Endodermal cell (in vitro differentiated cells): ENCODE measurements around the gene NEK3. TPM values are rescaled to one million over a fixed set of nuclear protein-coding genes. Genes with fewer than 3 reads are reported as not detected.

Source experiments
- DNase-seq: peaks from one replicate; pipeline ENCODE4 v3.0.0-alpha.2; 2017
- H3K27ac ChIP-seq: 2 replicates; pipeline ENCODE4 v1.5.1; 2013; ENCODE audit warnings: mild to moderate bottlenecking, low read depth, low read length, moderate library complexity
- H3K27me3 ChIP-seq: 2 replicates; pipeline ENCODE4 v1.6.1; 2013; ENCODE audit warnings: mild to moderate bottlenecking, low read length, moderate library complexity; ENCODE audit not compliant: insufficient read depth, control insufficient read depth, poor library complexity, severe bottlenecking
- H3K36me3 ChIP-seq: 2 replicates; pipeline ENCODE4 v1.7.0; 2013; ENCODE audit warnings: mild to moderate bottlenecking, low read length, moderate library complexity; ENCODE audit not compliant: control insufficient read depth, insufficient read depth
- H3K4me1 ChIP-seq: one replicate; pipeline ENCODE4 v1.7.0; 2013; ENCODE audit warnings: low read length; ENCODE audit not compliant: control insufficient read depth, insufficient read depth
- H3K4me3 ChIP-seq: 2 replicates; pipeline ENCODE4 v1.5.1; 2013; ENCODE audit warnings: mild to moderate bottlenecking, low read length, moderate library complexity
- H3K9ac ChIP-seq: 2 replicates; pipeline ENCODE4 v1.6.1; 2013; ENCODE audit warnings: mild to moderate bottlenecking, low read length, moderate library complexity; ENCODE audit not compliant: poor library complexity, severe bottlenecking; ENCODE audit errors: extremely low read depth
- H3K9me3 ChIP-seq: 2 replicates; pipeline ENCODE4 v1.6.1; 2013; ENCODE audit warnings: mild to moderate bottlenecking, low read length, moderate library complexity; ENCODE audit not compliant: control insufficient read depth
- H3K27ac Mint-ChIP-seq: 2 replicates; pipeline ENCODE4 v1.8.0; 2020; ENCODE audit warnings: mixed read lengths
- H3K27me3 Mint-ChIP-seq: 2 replicates; pipeline ENCODE4 v1.8.0; 2021; ENCODE audit warnings: mild to moderate bottlenecking, mixed read lengths; ENCODE audit not compliant: insufficient read depth
- H3K36me3 Mint-ChIP-seq: 2 replicates; pipeline ENCODE4 v1.8.0; 2020; ENCODE audit warnings: low read depth, mixed read lengths
- H3K4me1 Mint-ChIP-seq: 2 replicates; pipeline ENCODE4 v1.8.0; 2020; ENCODE audit warnings: mixed read lengths
- H3K4me3 Mint-ChIP-seq: 2 replicates; pipeline ENCODE4 v1.8.0; 2020; ENCODE audit warnings: mild to moderate bottlenecking, moderate library complexity, mixed read lengths
- H3K9me3 Mint-ChIP-seq: 2 replicates; pipeline ENCODE4 v1.8.0; 2020; ENCODE audit warnings: mild to moderate bottlenecking, mixed read lengths
- CTCF ChIP-seq: fragments of 200-600 bp; sonication (generic); conservative IDR thresholded peaks from 2 replicates; pipeline ENCODE4 v1.5.0; 2021; ENCODE audit warnings: antibody characterized with exemption, mild to moderate bottlenecking
- WGBS, 2 experiments: methylation state at CpG; one replicate each; pipeline versions ENCODE4 v1.1.5 to v1.1.7; 2013; ENCODE audit warnings: missing lambda C conversion rate in 2 of 2, mixed read lengths in 1 of 2; ENCODE audit not compliant: insufficient coverage in 1 of 2, insufficient read length in 1 of 2; 5-methylcytosine and 5-hydroxymethylcytosine counted together
- total RNA-seq, 2 donors: library from RNA; stranded (reverse); fragmentation: NEBNext Ultra II Directional in 1 of 2; extraction: Animal tissue kit (Norgen Biotek cat#: 25700) in 1 of 2; gene quantifications; 2 replicates in 1 of 2; 3 replicates in 1 of 2; pipeline ENCODE4 v1.2.1, GENCODE V29; 2021

NEK3 gene
- total RNA-seq, 2 donors from 2014 or later, result 30.7 to 48.8 TPM

DNA sequence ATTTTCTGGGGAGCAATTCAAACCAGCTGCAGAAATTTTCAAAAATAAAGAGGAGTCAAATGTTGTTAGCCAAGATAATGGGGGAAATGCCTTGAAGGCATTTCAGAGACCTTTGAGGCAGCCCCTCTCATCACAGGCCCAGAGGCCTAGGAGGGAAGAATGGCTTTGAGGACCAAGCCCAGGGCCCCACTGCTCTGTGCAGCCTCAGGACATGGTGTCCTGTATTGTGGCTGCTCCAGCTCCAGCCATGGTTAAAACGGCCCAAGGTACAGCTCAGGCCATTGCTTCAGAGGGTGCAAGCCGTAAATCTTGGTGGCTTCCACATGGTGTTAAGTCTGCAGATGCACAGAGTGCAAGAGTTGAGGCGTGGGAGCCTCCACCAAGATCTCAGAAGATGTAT is 62.6 kb downstream of the NEK3 start:
- Histone ChIP-seq H3K9ac (no peak overlapping the region), H3K4me1 (no peaks in the 10 kb centered on the region), H3K36me3 (no peaks in the 10 kb centered on the region), H3K4me3 (no peak overlapping the region), H3K27me3 (no peaks in the 10 kb centered on the region), H3K27ac (no peak overlapping the region), H3K9me3 (peaks cover 13% of the 10 kb centered on the region)
- no peak overlapping the region for H3K27ac Mint-ChIP-seq
- WGBS, 2 experiments, result 90 to 96% methylated on average over 3 of the region's 3 CpGs
- peaks cover 14% of the 10 kb centered on the region for H3K9me3 Mint-ChIP-seq
- no peak for TF ChIP-seq CTCF
- H3K27me3 Mint-ChIP-seq, result peaks cover 4% of the 10 kb centered on the region
- DNase-seq, result no peak
- H3K36me3 Mint-ChIP-seq, result no peaks in the 10 kb centered on the region
- no peak overlapping the region for H3K4me3 Mint-ChIP-seq
- peaks cover 7% of the 10 kb centered on the region for H3K4me1 Mint-ChIP-seq

GRCh38 chr13:52096062-52096461 is 63.3 kb downstream of the NEK3 start:
- H3K36me3 ChIP-seq, result no peaks in the 10 kb centered on the region
- H3K27ac ChIP-seq, result no peak overlapping the region
- H3K27me3 Mint-ChIP-seq, result peaks cover 8% of the 10 kb centered on the region
- H3K9me3 ChIP-seq, result peaks cover 13% of the 10 kb centered on the region
- TF ChIP-seq CTCF, result no peak
- H3K4me3 ChIP-seq, result no peak overlapping the region
- no peak overlapping the region for H3K27ac Mint-ChIP-seq
- H3K9me3 Mint-ChIP-seq, result peaks cover 14% of the 10 kb centered on the region
- peaks cover 7% of the 10 kb centered on the region for H3K4me1 Mint-ChIP-seq
- no peaks in the 10 kb centered on the region for H3K36me3 Mint-ChIP-seq
- 89 to 94% methylated on average over 2 of the region's 2 CpGs for WGBS, 2 experiments
- H3K9ac ChIP-seq, result no peak overlapping the region
- DNase-seq, result no peak
- peaks cover 2% of the 10 kb centered on the region for H3K27me3 ChIP-seq
- no peaks in the 10 kb centered on the region for H3K4me1 ChIP-seq
- H3K4me3 Mint-ChIP-seq, result no peak overlapping the region

DNA sequence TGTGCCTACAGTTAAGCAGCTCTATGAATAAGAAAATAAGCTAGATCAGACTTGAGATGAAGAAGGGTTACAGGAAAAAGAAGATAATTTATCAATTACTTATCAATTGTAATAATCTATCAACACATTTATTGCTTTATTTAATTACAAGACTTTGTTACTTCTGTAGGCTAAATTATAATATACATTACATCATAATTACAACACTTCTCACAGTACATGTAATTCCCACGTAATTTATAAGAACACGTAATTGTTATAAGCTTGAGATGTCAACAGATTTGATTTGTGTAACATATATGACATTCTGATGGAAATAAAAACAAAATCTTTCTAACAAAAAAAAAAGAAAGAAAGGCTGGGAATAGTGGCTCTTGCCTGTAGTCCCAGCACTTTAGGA is 67.3 kb downstream of the NEK3 start:
- 100% methylated on average over 1 of the region's 2 CpGs; no CpG with 5 or more reads in 1 of the 2 experiments for WGBS, 2 experiments
- H3K27ac ChIP-seq, result no peak overlapping the region
- no peak overlapping the region for H3K4me3 ChIP-seq
- Mint-ChIP-seq H3K4me3 (no peak overlapping the region), H3K9me3 (peaks cover 14% of the 10 kb centered on the region), H3K36me3 (no peaks in the 10 kb centered on the region), H3K27me3 (peaks cover 32% of the 10 kb centered on the region), H3K27ac (no peak overlapping the region), H3K4me1 (no peaks in the 10 kb centered on the region)
- H3K36me3 ChIP-seq, result no peaks in the 10 kb centered on the region
- H3K27me3 ChIP-seq, result peaks cover 4% of the 10 kb centered on the region
- TF ChIP-seq CTCF, result no peak
- no peak for DNase-seq
- H3K4me1 ChIP-seq, result no peaks in the 10 kb centered on the region
- peaks cover 13% of the 10 kb centered on the region for H3K9me3 ChIP-seq
- H3K9ac ChIP-seq, result no peak overlapping the region
